Type B pancreatic cell (in vitro differentiated cells): ENCODE measurements around the gene IBA57. TPM values are rescaled to one million over a fixed set of nuclear protein-coding genes. Genes with fewer than 3 reads are reported as not detected.

Experiments
- DNase-seq: peaks from one replicate; pipeline ENCODE4 v3.0.0; 2021; ENCODE audit warnings: mixed read lengths; ENCODE audit not compliant: unreplicated experiment; ENCODE audit errors: extremely low spot score
- H3K27ac Mint-ChIP-seq: 2 replicates; pipeline ENCODE4 v1.8.0; 2021; ENCODE audit warnings: mild to moderate bottlenecking, mixed read lengths
- H3K27me3 Mint-ChIP-seq: 2 replicates; pipeline ENCODE4 v1.8.0; 2021; ENCODE audit warnings: mixed read lengths
- H3K36me3 Mint-ChIP-seq: 2 replicates; pipeline ENCODE4 v1.8.0; 2021; ENCODE audit warnings: mixed read lengths
- H3K4me1 Mint-ChIP-seq: one replicate; pipeline ENCODE4 v1.8.0; 2021; ENCODE audit warnings: mixed read lengths; ENCODE audit not compliant: unreplicated experiment
- H3K4me3 Mint-ChIP-seq: 2 replicates; pipeline ENCODE4 v1.8.0; 2021; ENCODE audit warnings: mild to moderate bottlenecking, mixed read lengths
- H3K9me3 Mint-ChIP-seq: 2 replicates; pipeline ENCODE4 v1.8.0; 2021; ENCODE audit warnings: mixed read lengths
- CTCF ChIP-seq: fragments of 200-600 bp; sonication (generic); conservative IDR thresholded peaks from 2 replicates; pipeline ENCODE4 v1.5.0; 2021; ENCODE audit warnings: antibody characterized with exemption, mild to moderate bottlenecking
- total RNA-seq: library from RNA; stranded (reverse); gene quantifications from 2 replicates; pipeline ENCODE4 v1.2.1, GENCODE V29; 2021; ENCODE audit warnings: low replicate concordance

The IBA57 gene
- total RNA-seq, 1 donor from 2014 or later, result 9.5 TPM

- TF ChIP-seq CTCF, result no peak
- no peak overlapping the region for H3K4me3 Mint-ChIP-seq
- no peaks in the 10 kb centered on the region for H3K36me3 Mint-ChIP-seq
- no peak for DNase-seq
- no peaks in the 10 kb centered on the region for H3K27me3 Mint-ChIP-seq
- H3K4me1 Mint-ChIP-seq, result no peaks in the 10 kb centered on the region
- H3K9me3 Mint-ChIP-seq, result no peaks in the 10 kb centered on the region
- no peak overlapping the region for H3K27ac Mint-ChIP-seq
These were observed 8.5 kb upstream of the IBA57 start for GRCh38 chr1:228156941-228157728.

DNA sequence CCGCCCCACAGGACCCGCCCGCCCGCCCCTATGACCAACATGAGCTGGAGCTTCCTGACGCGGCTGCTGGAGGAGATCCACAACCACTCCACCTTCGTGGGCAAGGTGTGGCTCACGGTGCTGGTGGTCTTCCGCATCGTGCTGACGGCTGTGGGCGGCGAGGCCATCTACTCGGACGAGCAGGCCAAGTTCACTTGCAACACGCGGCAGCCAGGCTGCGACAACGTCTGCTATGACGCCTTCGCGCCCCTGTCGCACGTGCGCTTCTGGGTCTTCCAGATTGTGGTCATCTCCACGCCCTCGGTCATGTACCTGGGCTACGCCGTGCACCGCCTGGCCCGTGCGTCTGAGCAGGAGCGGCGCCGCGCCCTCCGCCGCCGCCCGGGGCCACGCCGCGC, 7.9 kb upstream of the IBA57 start:
- DNase-seq, result no peak
- Mint-ChIP-seq H3K27ac (no peak overlapping the region), H3K9me3 (no peaks in the 10 kb centered on the region), H3K36me3 (no peaks in the 10 kb centered on the region), H3K4me3 (no peak overlapping the region), H3K4me1 (no peaks in the 10 kb centered on the region), H3K27me3 (no peaks in the 10 kb centered on the region)
- TF ChIP-seq CTCF, result no peak

DNA sequence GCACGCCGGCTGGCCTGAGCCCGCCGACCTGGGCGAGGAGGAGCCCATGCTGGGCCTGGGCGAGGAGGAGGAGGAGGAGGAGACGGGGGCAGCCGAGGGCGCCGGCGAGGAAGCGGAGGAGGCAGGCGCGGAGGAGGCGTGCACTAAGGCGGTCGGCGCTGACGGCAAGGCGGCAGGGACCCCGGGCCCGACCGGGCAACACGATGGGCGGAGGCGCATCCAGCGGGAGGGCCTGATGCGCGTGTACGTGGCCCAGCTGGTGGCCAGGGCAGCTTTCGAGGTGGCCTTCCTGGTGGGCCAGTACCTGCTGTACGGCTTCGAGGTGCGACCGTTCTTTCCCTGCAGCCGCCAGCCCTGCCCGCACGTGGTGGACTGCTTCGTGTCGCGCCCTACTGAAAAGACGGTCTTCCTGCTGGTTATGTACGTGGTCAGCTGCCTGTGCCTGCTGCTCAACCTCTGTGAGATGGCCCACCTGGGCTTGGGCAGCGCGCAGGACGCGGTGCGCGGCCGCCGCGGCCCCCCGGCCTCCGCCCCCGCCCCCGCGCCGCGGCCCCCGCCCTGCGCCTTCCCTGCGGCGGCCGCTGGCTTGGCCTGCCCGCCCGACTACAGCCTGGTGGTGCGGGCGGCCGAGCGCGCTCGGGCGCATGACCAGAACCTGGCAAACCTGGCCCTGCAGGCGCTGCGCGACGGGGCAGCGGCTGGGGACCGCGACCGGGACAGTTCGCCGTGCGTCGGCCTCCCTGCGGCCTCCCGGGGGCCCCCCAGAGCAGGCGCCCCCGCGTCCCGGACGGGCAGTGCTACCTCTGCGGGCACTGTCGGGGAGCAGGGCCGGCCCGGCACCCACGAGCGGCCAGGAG, 7.2 kb upstream of the IBA57 start:
- no peak overlapping the region for H3K27ac Mint-ChIP-seq
- no peaks in the 10 kb centered on the region for H3K4me1 Mint-ChIP-seq
- H3K36me3 Mint-ChIP-seq, result no peaks in the 10 kb centered on the region
- no peak for TF ChIP-seq CTCF
- H3K4me3 Mint-ChIP-seq, result no peak overlapping the region
- no peaks in the 10 kb centered on the region for H3K9me3 Mint-ChIP-seq
- no peaks in the 10 kb centered on the region for H3K27me3 Mint-ChIP-seq
- DNase-seq, result no peak

GRCh38 chr1:228159008-228159665, 6.5 kb upstream of the IBA57 start:
- no peak overlapping the region for H3K4me3 Mint-ChIP-seq
- H3K4me1 Mint-ChIP-seq, result no peaks in the 10 kb centered on the region
- H3K36me3 Mint-ChIP-seq, result no peaks in the 10 kb centered on the region
- H3K27me3 Mint-ChIP-seq, result no peaks in the 10 kb centered on the region
- H3K27ac Mint-ChIP-seq, result no peak overlapping the region
- DNase-seq, result no peak
- no peak for TF ChIP-seq CTCF
- H3K9me3 Mint-ChIP-seq, result no peaks in the 10 kb centered on the region

- Mint-ChIP-seq H3K27ac (no peak overlapping the region), H3K4me1 (no peaks in the 10 kb centered on the region), H3K27me3 (no peaks in the 10 kb centered on the region), H3K36me3 (no peaks in the 10 kb centered on the region), H3K4me3 (no peak overlapping the region), H3K9me3 (no peaks in the 10 kb centered on the region)
- no peak for TF ChIP-seq CTCF
- no peak for DNase-seq
These were observed 5.3 kb upstream of the IBA57 start for GRCh38 chr1:228160201-228160761.
